Measurements from ENCODE around the gene CABP4.

GRCh38 chr11:67452141-67452952 is 2.8 kb upstream of the CABP4 start, which contains the start of gene GPR152:
- no peak for TF ChIP-seq CTCF (IDR thresholded peaks at IDR 0.05)
- no peak for TF ChIP-seq POLR2A (IDR thresholded peaks at IDR 0.05)
- TF ChIP-seq EP300 (IDR thresholded peaks at IDR 0.05) = no peak
- no peak for TF ChIP-seq POLR2AphosphoS5 (IDR thresholded peaks at IDR 0.05)
